Measurements from ENCODE around the gene LSR. TPM values are rescaled to one million over a fixed set of nuclear protein-coding genes. Genes with fewer than 3 reads are reported as not detected.
A peak's percentile ranks its signal among the peaks of the same experiment; 100 is the strongest.

The LSR gene
- total RNA-seq, 1 donor from 2014 or later: 18.1 TPM

- Histone ChIP-seq H3K9me3 (ENCODE audit: insufficient read depth, low read depth, low read length) (no peaks in the 10 kb centered on the region), H3K9ac (ENCODE audit: low read length) (no peak overlapping the region), H2AFZ (ENCODE audit: low read depth, low read length) (no peak overlapping the region), H3K27me3 (ENCODE audit: insufficient read depth, low read length) (no peaks in the 10 kb centered on the region), H3K4me3 (ENCODE audit: insufficient read depth, low read depth, low read length) (no peak overlapping the region), H3K36me3 (ENCODE audit: insufficient read depth, low read length) (peaks cover 5% of the 10 kb centered on the region), H3K4me1 (ENCODE audit: insufficient read depth, low read length) (no peaks in the 10 kb centered on the region), H3K4me2 (ENCODE audit: low read length) (no peak overlapping the region), H4K20me1 (ENCODE audit: insufficient read depth, low read length) (peaks cover 14% of the 10 kb centered on the region), H3K79me2 (ENCODE audit: insufficient read depth, low read length) (no peaks in the 10 kb centered on the region), H3K27ac (ENCODE audit: low read depth, low read length) (no peak overlapping the region)
- TF ChIP-seq EZH2 (IDR thresholded peaks at IDR 0.05; ENCODE audit: insufficient read depth, low read length): no peak
- TF ChIP-seq CTCF (IDR thresholded peaks at IDR 0.05; ENCODE audit: insufficient read depth, low read depth, low read length): no peak
- H3K36me3 Mint-ChIP-seq (ENCODE audit: low read depth, unreplicated experiment): peaks cover 11% of the 10 kb centered on the region
- H3K9me3 Mint-ChIP-seq (ENCODE audit: unreplicated experiment): no peaks in the 10 kb centered on the region
- no peak for DNase-seq (ENCODE audit: low read depth)
- H3K4me3 Mint-ChIP-seq (ENCODE audit: unreplicated experiment): no peak overlapping the region
- no peak for FAIRE-seq
- H3K27me3 Mint-ChIP-seq (ENCODE audit: low read depth, unreplicated experiment): peaks cover 3% of the 10 kb centered on the region
- H3K4me1 Mint-ChIP-seq (ENCODE audit: low read depth, unreplicated experiment): no peaks in the 10 kb centered on the region
- H3K27ac Mint-ChIP-seq (ENCODE audit: unreplicated experiment): no peak overlapping the region
Observed at GRCh38 chr19:35276706-35277281, 28.0 kb downstream of the LSR start.

- H3K4me3 ChIP-seq (ENCODE audit: insufficient read depth, low read depth, low read length): no peak overlapping the region
- FAIRE-seq: no peak
- Mint-ChIP-seq H3K4me1 (ENCODE audit: low read depth, unreplicated experiment) (no peaks in the 10 kb centered on the region), H3K9me3 (ENCODE audit: unreplicated experiment) (no peaks in the 10 kb centered on the region), H3K36me3 (ENCODE audit: low read depth, unreplicated experiment) (peaks cover 7% of the 10 kb centered on the region), H3K4me3 (ENCODE audit: unreplicated experiment) (no peak overlapping the region), H3K27ac (ENCODE audit: unreplicated experiment) (no peak overlapping the region), H3K27me3 (ENCODE audit: low read depth, unreplicated experiment) (peaks cover 18% of the 10 kb centered on the region)
- no peak overlapping the region for H3K9ac ChIP-seq (ENCODE audit: low read length)
- H3K36me3 ChIP-seq (ENCODE audit: insufficient read depth, low read length): peaks cover 2% of the 10 kb centered on the region
- H3K27ac ChIP-seq (ENCODE audit: low read depth, low read length): no peak overlapping the region
- H3K4me2 ChIP-seq (ENCODE audit: low read length): no peak overlapping the region
- no peaks in the 10 kb centered on the region for H3K9me3 ChIP-seq (ENCODE audit: insufficient read depth, low read depth, low read length)
- H3K4me1 ChIP-seq (ENCODE audit: insufficient read depth, low read length): no peaks in the 10 kb centered on the region
- H3K27me3 ChIP-seq (ENCODE audit: insufficient read depth, low read length): peaks cover 11% of the 10 kb centered on the region
- TF ChIP-seq EZH2 (IDR thresholded peaks at IDR 0.05; ENCODE audit: insufficient read depth, low read length) (no peak), CTCF (IDR thresholded peaks at IDR 0.05; ENCODE audit: insufficient read depth, low read depth, low read length) (no peak)
- no peak for DNase-seq (ENCODE audit: low read depth)
- H2AFZ ChIP-seq (ENCODE audit: low read depth, low read length): no peak overlapping the region
- no peaks in the 10 kb centered on the region for H3K79me2 ChIP-seq (ENCODE audit: insufficient read depth, low read length)
- H4K20me1 ChIP-seq (ENCODE audit: insufficient read depth, low read length): peaks cover 5% of the 10 kb centered on the region
Observed at GRCh38 chr19:35278578-35279284, 29.9 kb downstream of the LSR start.

- H3K9me3 ChIP-seq (ENCODE audit: insufficient read depth, low read depth, low read length): no peaks in the 10 kb centered on the region
- H3K27ac ChIP-seq (ENCODE audit: low read depth, low read length): no peak overlapping the region
- H3K4me2 ChIP-seq (ENCODE audit: low read length): no peak overlapping the region
- peaks cover 5% of the 10 kb centered on the region for H4K20me1 ChIP-seq (ENCODE audit: insufficient read depth, low read length)
- no peak overlapping the region for H3K4me3 ChIP-seq (ENCODE audit: insufficient read depth, low read depth, low read length)
- H3K4me1 ChIP-seq (ENCODE audit: insufficient read depth, low read length): no peaks in the 10 kb centered on the region
- H3K79me2 ChIP-seq (ENCODE audit: insufficient read depth, low read length): no peaks in the 10 kb centered on the region
- H3K4me1 Mint-ChIP-seq (ENCODE audit: low read depth, unreplicated experiment): no peaks in the 10 kb centered on the region
- no peak overlapping the region for H3K9ac ChIP-seq (ENCODE audit: low read length)
- no peak for DNase-seq (ENCODE audit: low read depth)
- H3K27me3 Mint-ChIP-seq (ENCODE audit: low read depth, unreplicated experiment): peaks cover 20% of the 10 kb centered on the region
- H3K4me3 Mint-ChIP-seq (ENCODE audit: unreplicated experiment): no peak overlapping the region
- H3K27ac Mint-ChIP-seq (ENCODE audit: unreplicated experiment): peak overlapping the region; percentile 72
- no peaks in the 10 kb centered on the region for H3K36me3 ChIP-seq (ENCODE audit: insufficient read depth, low read length)
- no peaks in the 10 kb centered on the region for H3K9me3 Mint-ChIP-seq (ENCODE audit: unreplicated experiment)
- H3K36me3 Mint-ChIP-seq (ENCODE audit: low read depth, unreplicated experiment): peaks cover 3% of the 10 kb centered on the region
- H2AFZ ChIP-seq (ENCODE audit: low read depth, low read length): no peak overlapping the region
- TF ChIP-seq CTCF (IDR thresholded peaks at IDR 0.05; ENCODE audit: insufficient read depth, low read depth, low read length) (no peak), EZH2 (IDR thresholded peaks at IDR 0.05; ENCODE audit: insufficient read depth, low read length) (no peak)
- FAIRE-seq: no peak
- H3K27me3 ChIP-seq (ENCODE audit: insufficient read depth, low read length): peaks cover 11% of the 10 kb centered on the region
Observed at GRCh38 chr19:35279374-35279773, 30.6 kb downstream of the LSR start.
